Rectal smooth muscle tissue (tissue), 1 donor: Measurements from ENCODE around the gene EVL.

ENCODE experiments used
- H3K27ac ChIP-seq: one replicate; pipeline ENCODE4 v1.7.0; 2013; ENCODE audit warnings: low read depth, low read length, inconsistent platforms
- H3K27me3 ChIP-seq: one replicate; pipeline ENCODE4 v1.7.0; 2013; ENCODE audit warnings: low read length; ENCODE audit not compliant: control insufficient read depth, insufficient read depth
- H3K36me3 ChIP-seq: one replicate; pipeline ENCODE4 v1.7.0; 2013; ENCODE audit warnings: low read length; ENCODE audit not compliant: control insufficient read depth, insufficient read depth
- H3K4me1 ChIP-seq: one replicate; pipeline ENCODE4 v1.7.0; 2013; ENCODE audit warnings: low read length; ENCODE audit not compliant: control insufficient read depth, insufficient read depth
- H3K4me3 ChIP-seq: one replicate; pipeline ENCODE4 v1.7.0; 2013; ENCODE audit warnings: low read length
- H3K9ac ChIP-seq: one replicate; pipeline ENCODE4 v1.7.0; 2013; ENCODE audit warnings: low read length

The EVL gene

GRCh38 chr14:100111931-100112704 lies 46.9 kb downstream of the EVL start:
- no peak overlapping the region for H3K4me3 ChIP-seq
- no peak overlapping the region for H3K27ac ChIP-seq
- H3K36me3 ChIP-seq, result peaks cover 3% of the 10 kb centered on the region
- H3K27me3 ChIP-seq, result no peaks in the 10 kb centered on the region
- no peak overlapping the region for H3K9ac ChIP-seq
- no peaks in the 10 kb centered on the region for H3K4me1 ChIP-seq

GRCh38 chr14:100114109-100114765 lies 49.0 kb downstream of the EVL start:
- H3K4me3 ChIP-seq, result no peak overlapping the region
- H3K27ac ChIP-seq, result no peak overlapping the region
- H3K36me3 ChIP-seq, result peaks cover 3% of the 10 kb centered on the region
- H3K9ac ChIP-seq, result no peak overlapping the region
- H3K4me1 ChIP-seq, result no peaks in the 10 kb centered on the region
- no peaks in the 10 kb centered on the region for H3K27me3 ChIP-seq

GRCh38 chr14:100115236-100115635 lies 50.0 kb downstream of the EVL start:
- Histone ChIP-seq H3K27me3 (no peaks in the 10 kb centered on the region), H3K4me1 (no peaks in the 10 kb centered on the region), H3K36me3 (no peaks in the 10 kb centered on the region), H3K4me3 (no peak overlapping the region), H3K9ac (no peak overlapping the region), H3K27ac (no peak overlapping the region)

GRCh38 chr14:100115726-100116125 lies 50.5 kb downstream of the EVL start:
- Histone ChIP-seq H3K4me3 (no peak overlapping the region), H3K4me1 (no peaks in the 10 kb centered on the region), H3K9ac (no peak overlapping the region), H3K27ac (no peak overlapping the region), H3K36me3 (no peaks in the 10 kb centered on the region), H3K27me3 (no peaks in the 10 kb centered on the region)

GRCh38 chr14:100116134-100116533 lies 50.9 kb downstream of the EVL start:
- H3K4me1 ChIP-seq, result no peaks in the 10 kb centered on the region
- no peak overlapping the region for H3K4me3 ChIP-seq
- no peaks in the 10 kb centered on the region for H3K36me3 ChIP-seq
- H3K9ac ChIP-seq, result no peak overlapping the region
- H3K27me3 ChIP-seq, result no peaks in the 10 kb centered on the region
- H3K27ac ChIP-seq, result no peak overlapping the region

- H3K36me3 ChIP-seq, result no peaks in the 10 kb centered on the region
- H3K4me3 ChIP-seq, result no peak overlapping the region
- no peak overlapping the region for H3K27ac ChIP-seq
- no peaks in the 10 kb centered on the region for H3K4me1 ChIP-seq
- no peaks in the 10 kb centered on the region for H3K27me3 ChIP-seq
- no peak overlapping the region for H3K9ac ChIP-seq
Observed at GRCh38 chr14:100117026-100117425, 51.8 kb downstream of the EVL start.

- H3K9ac ChIP-seq, result no peak overlapping the region
- no peaks in the 10 kb centered on the region for H3K4me1 ChIP-seq
- no peak overlapping the region for H3K4me3 ChIP-seq
- H3K36me3 ChIP-seq, result no peaks in the 10 kb centered on the region
- H3K27me3 ChIP-seq, result no peaks in the 10 kb centered on the region
- H3K27ac ChIP-seq, result no peak overlapping the region
Observed at GRCh38 chr14:100117633-100118395, 52.6 kb downstream of the EVL start.

GRCh38 chr14:100118396-100119011 lies 53.3 kb downstream of the EVL start:
- Histone ChIP-seq H3K4me1 (no peaks in the 10 kb centered on the region), H3K4me3 (no peak overlapping the region), H3K36me3 (no peaks in the 10 kb centered on the region), H3K27me3 (no peaks in the 10 kb centered on the region), H3K27ac (no peak overlapping the region), H3K9ac (no peak overlapping the region)

GRCh38 chr14:100119251-100119650 lies 54.0 kb downstream of the EVL start:
- no peak overlapping the region for H3K9ac ChIP-seq
- H3K36me3 ChIP-seq, result peaks cover 1% of the 10 kb centered on the region
- H3K27ac ChIP-seq, result no peak overlapping the region
- no peak overlapping the region for H3K4me3 ChIP-seq
- H3K27me3 ChIP-seq, result no peaks in the 10 kb centered on the region
- H3K4me1 ChIP-seq, result no peaks in the 10 kb centered on the region

GRCh38 chr14:100120522-100121269 lies 55.5 kb downstream of the EVL start:
- no peaks in the 10 kb centered on the region for H3K4me1 ChIP-seq
- H3K27ac ChIP-seq, result no peak overlapping the region
- no peak overlapping the region for H3K9ac ChIP-seq
- H3K4me3 ChIP-seq, result no peak overlapping the region
- H3K36me3 ChIP-seq, result peaks cover 6% of the 10 kb centered on the region
- no peaks in the 10 kb centered on the region for H3K27me3 ChIP-seq

- Histone ChIP-seq H3K9ac (no peak overlapping the region), H3K27ac (no peak overlapping the region), H3K27me3 (no peaks in the 10 kb centered on the region), H3K4me1 (no peaks in the 10 kb centered on the region), H3K36me3 (peaks cover 6% of the 10 kb centered on the region), H3K4me3 (no peak overlapping the region)
Observed at GRCh38 chr14:100121643-100122480, 56.6 kb downstream of the EVL start.
